ENCODE measurements around the gene BTG2. TPM values are rescaled to one million over a fixed set of nuclear protein-coding genes. Genes with fewer than 3 reads are reported as not detected.
A peak's percentile ranks its signal among the peaks of the same experiment; 100 is the strongest.

BTG2 gene
- total and polyA plus RNA-seq, 9 donors, result 60.3 to 133 (median 92.6) TPM

GRCh38 chr1:203342192-203342940 lies 37.0 kb downstream of the BTG2 start:
- H3K4me1 ChIP-seq (ENCODE audit: control insufficient read depth, insufficient read depth, low read length), result peaks cover 11% of the 10 kb centered on the region
- no peak overlapping the region for H3K27ac ChIP-seq (ENCODE audit: low read length)
- H3K36me3 ChIP-seq (ENCODE audit: control insufficient read depth, insufficient read depth, low read length), result peaks cover 11% of the 10 kb centered on the region
- H3K27me3 ChIP-seq (ENCODE audit: control insufficient read depth, insufficient read depth, low read length), result peaks cover 10% of the 10 kb centered on the region
- H3K9me3 ChIP-seq (replicated peaks; ENCODE audit: control insufficient read depth, low read depth, low read length), result no peaks in the 10 kb centered on the region
- DNase-seq, result peak; percentile 56
- H3K4me3 ChIP-seq (ENCODE audit: low read length), result no peak overlapping the region
- 53% methylated on average over 20 of the region's 23 CpGs for WGBS (ENCODE audit: insufficient coverage)

- Histone ChIP-seq H3K4me1 (ENCODE audit: control insufficient read depth, insufficient read depth, low read length) (peaks cover 11% of the 10 kb centered on the region), H3K27me3 (ENCODE audit: control insufficient read depth, insufficient read depth, low read length) (peaks cover 10% of the 10 kb centered on the region), H3K36me3 (ENCODE audit: control insufficient read depth, insufficient read depth, low read length) (peaks cover 20% of the 10 kb centered on the region), H3K4me3 (ENCODE audit: low read length) (no peak overlapping the region), H3K9me3 (replicated peaks; ENCODE audit: control insufficient read depth, low read depth, low read length) (no peaks in the 10 kb centered on the region), H3K27ac (ENCODE audit: low read length) (peak overlapping the region; percentile 29)
- 41% methylated on average over 3 of the region's 9 CpGs for WGBS (ENCODE audit: insufficient coverage)
- peak; percentile 60 for DNase-seq
Measured at GRCh38 chr1:203343956-203344754, 38.8 kb downstream of the BTG2 start.

GRCh38 chr1:203346060-203346768 lies 40.9 kb downstream of the BTG2 start:
- no CpG with 5 or more reads among the region's 7 CpGs for WGBS (ENCODE audit: insufficient coverage)
- Histone ChIP-seq H3K4me1 (ENCODE audit: control insufficient read depth, insufficient read depth, low read length) (peaks cover 28% of the 10 kb centered on the region), H3K9me3 (replicated peaks; ENCODE audit: control insufficient read depth, low read depth, low read length) (no peaks in the 10 kb centered on the region), H3K27ac (ENCODE audit: low read length) (peak overlapping the region; percentile 62), H3K36me3 (ENCODE audit: control insufficient read depth, insufficient read depth, low read length) (peaks cover 20% of the 10 kb centered on the region), H3K4me3 (ENCODE audit: low read length) (no peak overlapping the region), H3K27me3 (ENCODE audit: control insufficient read depth, insufficient read depth, low read length) (peaks cover 7% of the 10 kb centered on the region)
- peak; percentile 71 for DNase-seq

GRCh38 chr1:203346769-203347102 lies 41.4 kb downstream of the BTG2 start:
- no peak for DNase-seq
- peaks cover 7% of the 10 kb centered on the region for H3K27me3 ChIP-seq (ENCODE audit: control insufficient read depth, insufficient read depth, low read length)
- peaks cover 34% of the 10 kb centered on the region for H3K4me1 ChIP-seq (ENCODE audit: control insufficient read depth, insufficient read depth, low read length)
- H3K4me3 ChIP-seq (ENCODE audit: low read length), result no peak overlapping the region
- peak overlapping the region; percentile 16 for H3K27ac ChIP-seq (ENCODE audit: low read length)
- no peaks in the 10 kb centered on the region for H3K9me3 ChIP-seq (replicated peaks; ENCODE audit: control insufficient read depth, low read depth, low read length)
- H3K36me3 ChIP-seq (ENCODE audit: control insufficient read depth, insufficient read depth, low read length), result peaks cover 20% of the 10 kb centered on the region
- 73% methylated on average over 3 of the region's 3 CpGs for WGBS (ENCODE audit: insufficient coverage)

GRCh38 chr1:203349166-203349565 lies 43.8 kb downstream of the BTG2 start:
- H3K9me3 ChIP-seq (replicated peaks; ENCODE audit: control insufficient read depth, low read depth, low read length), result no peaks in the 10 kb centered on the region
- H3K4me1 ChIP-seq (ENCODE audit: control insufficient read depth, insufficient read depth, low read length), result peaks cover 27% of the 10 kb centered on the region
- H3K27me3 ChIP-seq (ENCODE audit: control insufficient read depth, insufficient read depth, low read length), result peaks cover 6% of the 10 kb centered on the region
- WGBS (ENCODE audit: insufficient coverage), result no CpG with 5 or more reads among the region's 1 CpG
- H3K27ac ChIP-seq (ENCODE audit: low read length), result peak overlapping the region; percentile 47
- peaks cover 20% of the 10 kb centered on the region for H3K36me3 ChIP-seq (ENCODE audit: control insufficient read depth, insufficient read depth, low read length)
- DNase-seq, result no peak
- H3K4me3 ChIP-seq (ENCODE audit: low read length), result no peak overlapping the region

- DNase-seq, result no peak
- Histone ChIP-seq H3K4me1 (ENCODE audit: control insufficient read depth, insufficient read depth, low read length) (peaks cover 27% of the 10 kb centered on the region), H3K9me3 (replicated peaks; ENCODE audit: control insufficient read depth, low read depth, low read length) (no peaks in the 10 kb centered on the region), H3K27ac (ENCODE audit: low read length) (peak overlapping the region; percentile 92), H3K4me3 (ENCODE audit: low read length) (peak overlapping the region; percentile 37), H3K36me3 (ENCODE audit: control insufficient read depth, insufficient read depth, low read length) (peaks cover 20% of the 10 kb centered on the region), H3K27me3 (ENCODE audit: control insufficient read depth, insufficient read depth, low read length) (peaks cover 6% of the 10 kb centered on the region)
- no CpG with 5 or more reads among the region's 4 CpGs for WGBS (ENCODE audit: insufficient coverage)
Measured at GRCh38 chr1:203349773-203350524, 44.6 kb downstream of the BTG2 start.

GRCh38 chr1:203351037-203351625 lies 45.8 kb downstream of the BTG2 start, which contains the start of gene FMOD:
TSS of gene FMOD (minus strand) at chr1:203351122. CDS start at chr1:203348270, 2,852 bp downstream.
- 2% methylated on average over 6 of the region's 17 CpGs for WGBS (ENCODE audit: insufficient coverage)
- Histone ChIP-seq H3K36me3 (ENCODE audit: control insufficient read depth, insufficient read depth, low read length) (peaks cover 15% of the 10 kb centered on the region), H3K27ac (ENCODE audit: low read length) (peak within 1 kb of the TSS; percentile 92), H3K27me3 (ENCODE audit: control insufficient read depth, insufficient read depth, low read length) (peaks cover 4% of the 10 kb centered on the region), H3K9me3 (replicated peaks; ENCODE audit: control insufficient read depth, low read depth, low read length) (no peaks in the 10 kb centered on the region), H3K4me3 (ENCODE audit: low read length) (peak within 1 kb of the TSS; percentile 37), H3K4me1 (ENCODE audit: control insufficient read depth, insufficient read depth, low read length) (peaks cover 24% of the 10 kb centered on the region)
- peak; percentile 97 for DNase-seq

- no peak overlapping the region for H3K27ac ChIP-seq (ENCODE audit: low read length)
- peaks cover 23% of the 10 kb centered on the region for H3K4me1 ChIP-seq (ENCODE audit: control insufficient read depth, insufficient read depth, low read length)
- WGBS (ENCODE audit: insufficient coverage), result 71% methylated on average over 6 of the region's 8 CpGs
Measured at GRCh38 chr1:203353486-203353885, 48.2 kb downstream of the BTG2 start.

GRCh38 chr1:203354246-203354645 lies 48.9 kb downstream of the BTG2 start:
- Histone ChIP-seq H3K36me3 (ENCODE audit: control insufficient read depth, insufficient read depth, low read length) (no peaks in the 10 kb centered on the region), H3K4me1 (ENCODE audit: control insufficient read depth, insufficient read depth, low read length) (peaks cover 25% of the 10 kb centered on the region), H3K4me3 (ENCODE audit: low read length) (no peak overlapping the region), H3K27ac (ENCODE audit: low read length) (no peak overlapping the region), H3K27me3 (ENCODE audit: control insufficient read depth, insufficient read depth, low read length) (peaks cover 6% of the 10 kb centered on the region), H3K9me3 (replicated peaks; ENCODE audit: control insufficient read depth, low read depth, low read length) (no peaks in the 10 kb centered on the region)
- no CpG with 5 or more reads among the region's 2 CpGs for WGBS (ENCODE audit: insufficient coverage)
- DNase-seq, result no peak

More at GRCh38 chr1:203353486-203353885, 48.2 kb downstream of the BTG2 start:
- H3K27me3 ChIP-seq (ENCODE audit: control insufficient read depth, insufficient read depth, low read length), result peaks cover 4% of the 10 kb centered on the region
- peaks cover 5% of the 10 kb centered on the region for H3K36me3 ChIP-seq (ENCODE audit: control insufficient read depth, insufficient read depth, low read length)
- DNase-seq, result no peak
- H3K9me3 ChIP-seq (replicated peaks; ENCODE audit: control insufficient read depth, low read depth, low read length), result no peaks in the 10 kb centered on the region
- H3K4me3 ChIP-seq (ENCODE audit: low read length), result no peak overlapping the region

All from muscle of leg (tissue), 11 donors.